Measurements from ENCODE around the gene FYB1. TPM values are rescaled to one million over a fixed set of nuclear protein-coding genes. Genes with fewer than 3 reads are reported as not detected.

FYB1 gene
- total RNA-seq, 1 experiment from 2014 or later: not detected

- Histone ChIP-seq H3K4me1 (ENCODE audit: insufficient read depth, low read length) (no peaks in the 10 kb centered on the region), H3T11ph (ENCODE audit: low read length) (no peak overlapping the region), H4K91ac (ENCODE audit: insufficient read length, low read depth, low read length) (no peak overlapping the region), H3K4ac (ENCODE audit: low read depth, low read length) (no peak overlapping the region), H3K79me1 (ENCODE audit: insufficient read depth, low read depth, low read length, poor library complexity, severe bottlenecking) (no peaks in the 10 kb centered on the region), H3K23me2 (ENCODE audit: insufficient read length, low read depth, low read length, poor library complexity, severe bottlenecking) (no peaks in the 10 kb centered on the region), H2AK5ac (ENCODE audit: insufficient read length, low read length) (no peak overlapping the region), H3K14ac (ENCODE audit: insufficient read depth, low read length) (no peak overlapping the region), H2BK15ac (ENCODE audit: low read depth, low read length) (no peak overlapping the region), H3K23ac (ENCODE audit: insufficient read length, low read depth, low read length) (no peak overlapping the region), H2BK20ac (ENCODE audit: low read depth, low read length, poor library complexity, severe bottlenecking) (no peak overlapping the region), H3K56ac (ENCODE audit: insufficient read length, low read depth, low read length) (no peak overlapping the region), H4K5ac (ENCODE audit: insufficient read length, low read depth, low read length) (no peak overlapping the region), H3K79me2 (ENCODE audit: insufficient read depth, low read length) (no peaks in the 10 kb centered on the region), H3K9ac (ENCODE audit: extremely low read depth, insufficient read length, low read length) (no peak overlapping the region), H3K18ac (ENCODE audit: insufficient read length, low read depth, low read length) (no peak overlapping the region), H3K9me3 (ENCODE audit: control insufficient read depth, low read depth, low read length) (no peaks in the 10 kb centered on the region), H3K4me2 (ENCODE audit: insufficient read depth, insufficient read length, low read length) (no peak overlapping the region), H2AFZ (ENCODE audit: low read length) (no peak overlapping the region), H2BK12ac (ENCODE audit: insufficient read length, low read depth, low read length) (no peak overlapping the region), H4K20me1 (ENCODE audit: control insufficient read depth, insufficient read depth, insufficient read length) (no peaks in the 10 kb centered on the region), H3K27ac (ENCODE audit: insufficient read length, low read depth, low read length) (no peak overlapping the region), H4K8ac (replicated peaks; ENCODE audit: insufficient read length, low read depth, low read length) (no peak overlapping the region), H3K27me3 (ENCODE audit: insufficient read depth, low read length) (no peaks in the 10 kb centered on the region), H2BK5ac (ENCODE audit: insufficient read length, low read length) (no peak overlapping the region), H2BK120ac (ENCODE audit: low read depth, low read length, poor library complexity, severe bottlenecking) (no peak overlapping the region)
- Mint-ChIP-seq H3K4me3 (no peak overlapping the region), H3K4me1 (no peaks in the 10 kb centered on the region), H3K36me3 (ENCODE audit: insufficient read depth in 1 of 3, low read depth in 3 of 3) (no peaks in the 10 kb centered on the region), H3K27ac (no peak overlapping the region), H3K9me3 (no peaks in the 10 kb centered on the region), H3K27me3 (ENCODE audit: low read depth) (no peaks in the 10 kb centered on the region)
- WGBS (ENCODE audit: extremely low coverage, insufficient read length, low lambda C conversion rate): no CpG with 5 or more reads among the region's 2 CpGs
- no peak for DNase-seq
- TF ChIP-seq, protein P1, sequence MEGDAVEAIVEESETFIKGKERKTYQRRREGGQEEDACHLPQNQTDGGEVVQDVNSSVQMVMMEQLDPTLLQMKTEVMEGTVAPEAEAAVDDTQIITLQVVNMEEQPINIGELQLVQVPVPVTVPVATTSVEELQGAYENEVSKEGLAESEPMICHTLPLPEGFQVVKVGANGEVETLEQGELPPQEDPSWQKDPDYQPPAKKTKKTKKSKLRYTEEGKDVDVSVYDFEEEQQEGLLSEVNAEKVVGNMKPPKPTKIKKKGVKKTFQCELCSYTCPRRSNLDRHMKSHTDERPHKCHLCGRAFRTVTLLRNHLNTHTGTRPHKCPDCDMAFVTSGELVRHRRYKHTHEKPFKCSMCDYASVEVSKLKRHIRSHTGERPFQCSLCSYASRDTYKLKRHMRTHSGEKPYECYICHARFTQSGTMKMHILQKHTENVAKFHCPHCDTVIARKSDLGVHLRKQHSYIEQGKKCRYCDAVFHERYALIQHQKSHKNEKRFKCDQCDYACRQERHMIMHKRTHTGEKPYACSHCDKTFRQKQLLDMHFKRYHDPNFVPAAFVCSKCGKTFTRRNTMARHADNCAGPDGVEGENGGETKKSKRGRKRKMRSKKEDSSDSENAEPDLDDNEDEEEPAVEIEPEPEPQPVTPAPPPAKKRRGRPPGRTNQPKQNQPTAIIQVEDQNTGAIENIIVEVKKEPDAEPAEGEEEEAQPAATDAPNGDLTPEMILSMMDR (conservative IDR thresholded peaks at IDR 0.05): no peak
These were observed 80.5 kb downstream of the FYB1 start for GRCh38 chr5:39138892-39139291.

Data from H9 (cell line).